HepG2 (cell line): Measurements from ENCODE around the gene RNFT2. TPM values are rescaled to one million over a fixed set of nuclear protein-coding genes. Genes with fewer than 3 reads are reported as not detected.

Experiments
- ATAC-seq: fragments of 200-7000 bp; cut with Tn5 transposase; 3 replicates; pipeline ENCODE4 v1.9.1; 2020; ENCODE audit warnings: mild to moderate bottlenecking, moderate library complexity
- BruUV-seq: library from RNA; stranded (reverse); fragments of 400-500 nt; replicated peaks from 2 replicates; lab custom pipeline; 2021; lab: Mats Ljungman, UMichigan
- CTCF ChIA-PET: fragments of 300-600 bp; formaldehyde crosslinking; extraction: SDS; loops from one replicate; lab custom pipeline; 2021; ENCODE audit warnings: low total read pairs, inconsistent platforms, low intra/inter-chr PET ratio; lab: Yijun Ruan, JAX
- POLR2A ChIA-PET: fragments of 350-600 bp; sonication (Branson Sonifier 250); formaldehyde crosslinking; loops from one replicate; lab custom pipeline; 2020; ENCODE audit warnings: antibody characterized with exemption, inconsistent platforms; lab: Yijun Ruan, JAX
- DNase-seq: peaks from one replicate; pipeline ENCODE4 v3.0.0-alpha.2; 2015; ENCODE audit warnings: low spot score
- FAIRE-seq: peaks from 3 replicates; lab custom pipeline; 2011; peaks lifted over from hg19 to GRCh38; lab: Jason Lieb, UNC
- H2AFZ ChIP-seq: one replicate; pipeline ENCODE4 v1.6.1; 2011; ENCODE audit warnings: low read length, inconsistent platforms
- H3K27ac ChIP-seq: fragments of 300-600 bp; 3 replicates; pipeline ENCODE4 v1.8.0; 2011; ENCODE audit warnings: mixed run types, mild to moderate bottlenecking, mixed read lengths, low read length, inconsistent platforms; ENCODE audit not compliant: insufficient read depth; ENCODE audit errors: extremely low read length
- H3K27me3 ChIP-seq, 2 experiments: fragments of 200-600 bp in 1 of 2; 2 replicates in 1 of 2; 3 replicates in 1 of 2; pipeline versions ENCODE4 v1.6.0 to v1.8.0; 2011; ENCODE audit warnings: low read length in 2 of 2, mild to moderate bottlenecking in 2 of 2, moderate library complexity in 2 of 2, inconsistent platforms in 1 of 2; ENCODE audit not compliant: insufficient read depth in 2 of 2, control insufficient read depth in 1 of 2
- H3K36me3 ChIP-seq, 2 experiments: fragments of 200-600 bp in 1 of 2; replicated peaks in 1 of 2; 2 replicates in 1 of 2; 3 replicates in 1 of 2; pipeline versions ENCODE4 v1.5.1 to v1.8.0; 2011; ENCODE audit warnings: low read length in 2 of 2, inconsistent platforms in 1 of 2; ENCODE audit not compliant: insufficient read depth in 2 of 2, control insufficient read depth in 1 of 2
- H3K4me1 ChIP-seq: 2 replicates; pipeline ENCODE4 v1.5.1; 2012; ENCODE audit warnings: low read length, inconsistent platforms; ENCODE audit not compliant: insufficient read depth
- H3K4me2 ChIP-seq: 2 replicates; pipeline ENCODE4 v1.6.0; 2011; ENCODE audit warnings: low read depth, low read length, inconsistent platforms
- H3K4me3 ChIP-seq, 3 experiments: fragments of 200-600 bp in 1 of 3; sonication (generic), shearing (Covaris generic) in 1 of 3; replicated peaks in 1 of 3; 2 replicates each; pipeline ENCODE4 v1.5.1; 2011 to 2016; ENCODE audit warnings: low read length in 3 of 3, inconsistent platforms in 2 of 3, low read depth in 2 of 3, mild to moderate bottlenecking in 2 of 3, control low read depth in 1 of 3, mixed read lengths in 1 of 3; ENCODE audit not compliant: insufficient read depth in 1 of 3
- H3K79me2 ChIP-seq: one replicate; pipeline ENCODE4 v1.6.1; 2011; ENCODE audit warnings: low read length, inconsistent platforms; ENCODE audit not compliant: insufficient read depth
- H3K9ac ChIP-seq: 2 replicates; pipeline ENCODE4 v1.6.0; 2011; ENCODE audit warnings: mild to moderate bottlenecking, low read depth, low read length, inconsistent platforms; ENCODE audit not compliant: insufficient read depth
- H3K9me3 ChIP-seq: 2 replicates; pipeline ENCODE4 v1.5.1; 2012; ENCODE audit warnings: mild to moderate bottlenecking, low read length
- H4K20me1 ChIP-seq: 2 replicates; pipeline ENCODE4 v1.6.0; 2011; ENCODE audit warnings: inconsistent platforms, mild to moderate bottlenecking, low read length, moderate library complexity; ENCODE audit not compliant: insufficient read depth
- KDM4B ChIP-seq: sonication (generic); formaldehyde crosslinking; IDR thresholded peaks from 2 replicates; pipeline ENCODE4 v1.4.0; 2020; ENCODE audit warnings: missing genetic modification reagents
- MAX ChIP-seq: IDR thresholded peaks from 2 replicates; pipeline ENCODE4 v1.6.1; 2012; ENCODE audit warnings: inconsistent platforms
- SALL2 ChIP-seq: sonication (generic); formaldehyde crosslinking; IDR thresholded peaks from 2 replicates; pipeline ENCODE4 v1.8.1; 2023; ENCODE audit warnings: mild to moderate bottlenecking, missing genetic modification reagents, inconsistent platforms
- TFE3 ChIP-seq: IDR thresholded peaks from 2 replicates; pipeline ENCODE4 v1.6.1; 2016
- THAP11 ChIP-seq: IDR thresholded peaks from 2 replicates; pipeline ENCODE4 v1.6.1; 2016; ENCODE audit warnings: missing biosample characterization, missing genetic modification reagents
- TOE1 ChIP-seq: sonication (generic); formaldehyde crosslinking; IDR thresholded peaks from 2 replicates; pipeline ENCODE4 v1.4.0; 2020; ENCODE audit warnings: mild to moderate bottlenecking, missing genetic modification reagents
- YEATS4 ChIP-seq: sonication (generic); formaldehyde crosslinking; IDR thresholded peaks from 2 replicates; pipeline ENCODE4 v1.4.0; 2020; ENCODE audit warnings: missing genetic modification reagents, borderline replicate concordance
- ZMYM4 ChIP-seq: sonication (generic); formaldehyde crosslinking; IDR thresholded peaks from 2 replicates; pipeline ENCODE4 v1.8.1; 2023; ENCODE audit warnings: mild to moderate bottlenecking, missing genetic modification reagents
- ZNF800 ChIP-seq: sonication (generic); formaldehyde crosslinking; IDR thresholded peaks from 2 replicates; pipeline ENCODE4 v1.4.0; 2020; ENCODE audit warnings: missing genetic modification reagents
- WGBS: methylation state at CpG from one replicate; pipeline ENCODE4 v1.1.6; 2017; ENCODE audit warnings: low lambda C conversion rate; 5-methylcytosine and 5-hydroxymethylcytosine counted together
- in situ Hi-C: cut with HindIII; loops from 2 replicates; pipeline ENCODE4 v1.10.0; 2017; ENCODE audit warnings: low pct_unique_long_range_greater_than_20kb; ENCODE audit not compliant: extremely low pct_ligation_motif_present
- intact Hi-C: fragments of 100-400 bp; cut with micrococcal nuclease; formaldehyde crosslinking; loops from one replicate; pipeline ENCODE4 v1.10.0; 2022; ENCODE audit not compliant: unreplicated experiment
- polyA plus RNA-seq, 8 experiments: library from polyadenylated mRNA; depleted of rRNA in 3 of 8; stranded (reverse) in 7 of 8; unstranded in 1 of 8; fragments of >200 nt; fragmentation: Illumina TruSeq in 4 of 8; extraction: Trizol in 4 of 8; gene quantifications; 2 replicates each; pipeline versions ENCODE4 v1.2.1 to v1.2.3, GENCODE V29; 2011 to 2016; ENCODE audit warnings: low read depth in 4 of 8, missing spikeins in 1 of 8, mixed read lengths in 1 of 8; ENCODE audit not compliant: insufficient read depth in 1 of 8
- total RNA-seq, 5 experiments: library from RNA; depleted of rRNA; stranded (reverse); fragments of >200 nt; fragmentation: Illumina TruSeq; extraction: Trizol; gene quantifications; 2 replicates each; pipeline ENCODE4 v1.2.3, GENCODE V29; 2016; ENCODE audit warnings: low read depth in 1 of 5
- TF ChIP-seq, protein P1 (sequence below): sonication (generic); formaldehyde crosslinking; IDR thresholded peaks from 2 replicates; pipeline ENCODE4 v1.8.1; 2023; ENCODE audit warnings: mild to moderate bottlenecking, moderate library complexity, missing genetic modification reagents
- TF ChIP-seq, protein P2 (sequence below): sonication (generic); formaldehyde crosslinking; IDR thresholded peaks from 2 replicates; pipeline ENCODE4 v1.4.0; 2020; ENCODE audit warnings: missing genetic modification reagents

Gene RNFT2
- total and polyA plus RNA-seq, 2 of the 13 experiments (the other 11 are each of a cell fraction or from before 2014, with no cell fraction given): 3.3 to 8.3 TPM

- ChIA-PET CTCF (interaction anchor here (1.1 kb wide), 1 partner anchor 178 kb away, joined by 5 read pairs; no protein-coding TSS in a partner anchor), POLR2A (no interaction called here)
- ATAC-seq (peak; percentile 93), FAIRE-seq (no peak), DNase-seq (peak; percentile 27)
- BruUV-seq: no TSS peak
- WGBS: 4% methylated on average over 28 of the region's 65 CpGs
- intact Hi-C loops: no loop called here
- H3K79me2 ChIP-seq: no peaks in the 10 kb centered on the region
- no peak overlapping the region for H3K9ac ChIP-seq
- peak overlapping the region; percentile 21 to 64 (median 36); a peak in 5 of 6 replicates for H3K4me3 ChIP-seq
- H3K36me3 ChIP-seq: no peaks in the 10 kb centered on the region
- H3K27me3 ChIP-seq: peaks cover 18 to 79% of the 10 kb centered on the region in 2 experiments
- no peaks in the 10 kb centered on the region for H3K9me3 ChIP-seq
- H3K4me2 ChIP-seq: peak overlapping the region; percentile 84
- no peak overlapping the region for H3K27ac ChIP-seq
- peaks cover 30% of the 10 kb centered on the region for H3K4me1 ChIP-seq
- no peaks in the 10 kb centered on the region for H4K20me1 ChIP-seq
- in situ Hi-C loops: loop anchor here (5.0 kb wide), 1 partner anchor 179 kb away; no protein-coding TSS in a partner anchor
- H2AFZ ChIP-seq: no peak overlapping the region
- TF ChIP-seq, protein P1, sequence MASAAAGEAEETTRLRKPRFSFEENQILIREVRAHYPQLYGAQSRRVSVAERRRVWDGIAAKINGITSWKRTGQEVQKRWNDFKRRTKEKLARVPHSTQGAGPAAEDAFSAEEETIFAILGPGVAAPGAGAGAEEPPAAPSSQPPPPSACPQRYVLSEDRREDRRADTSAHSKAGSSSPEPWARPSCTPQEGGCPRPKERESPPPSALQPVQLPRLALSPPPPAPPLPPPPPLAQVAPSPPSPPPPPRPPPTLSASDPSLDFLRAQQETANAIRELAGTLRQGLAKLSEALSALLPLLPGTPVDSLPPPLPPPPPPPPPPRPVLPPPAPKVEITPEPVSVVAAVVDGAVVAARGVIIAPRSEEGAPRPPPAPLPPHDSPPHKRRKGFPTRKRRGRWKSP (CRISPR knock-in tag): peak; percentile 64
- TF ChIP-seq KDM4B (no peak), TFE3 (no peak), YEATS4 (no peak), MAX (peak; percentile 57), SALL2 (CRISPR knock-in tag) (0 out of 2 replicates have a peak, but pooled peaks have one; percentile 21), ZNF800 (peak; percentile 98), THAP11 (CRISPR knock-in tag) (no peak), TOE1 (no peak), ZMYM4 (CRISPR knock-in tag) (0 out of 2 replicates have a peak, but pooled peaks have one; percentile 25)
- TF ChIP-seq, protein P2, sequence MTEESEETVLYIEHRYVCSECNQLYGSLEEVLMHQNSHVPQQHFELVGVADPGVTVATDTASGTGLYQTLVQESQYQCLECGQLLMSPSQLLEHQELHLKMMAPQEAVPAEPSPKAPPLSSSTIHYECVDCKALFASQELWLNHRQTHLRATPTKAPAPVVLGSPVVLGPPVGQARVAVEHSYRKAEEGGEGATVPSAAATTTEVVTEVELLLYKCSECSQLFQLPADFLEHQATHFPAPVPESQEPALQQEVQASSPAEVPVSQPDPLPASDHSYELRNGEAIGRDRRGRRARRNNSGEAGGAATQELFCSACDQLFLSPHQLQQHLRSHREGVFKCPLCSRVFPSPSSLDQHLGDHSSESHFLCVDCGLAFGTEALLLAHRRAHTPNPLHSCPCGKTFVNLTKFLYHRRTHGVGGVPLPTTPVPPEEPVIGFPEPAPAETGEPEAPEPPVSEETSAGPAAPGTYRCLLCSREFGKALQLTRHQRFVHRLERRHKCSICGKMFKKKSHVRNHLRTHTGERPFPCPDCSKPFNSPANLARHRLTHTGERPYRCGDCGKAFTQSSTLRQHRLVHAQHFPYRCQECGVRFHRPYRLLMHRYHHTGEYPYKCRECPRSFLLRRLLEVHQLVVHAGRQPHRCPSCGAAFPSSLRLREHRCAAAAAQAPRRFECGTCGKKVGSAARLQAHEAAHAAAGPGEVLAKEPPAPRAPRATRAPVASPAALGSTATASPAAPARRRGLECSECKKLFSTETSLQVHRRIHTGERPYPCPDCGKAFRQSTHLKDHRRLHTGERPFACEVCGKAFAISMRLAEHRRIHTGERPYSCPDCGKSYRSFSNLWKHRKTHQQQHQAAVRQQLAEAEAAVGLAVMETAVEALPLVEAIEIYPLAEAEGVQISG (CRISPR knock-in tag): peak; percentile 41; the same call in 1 of the 2 replicates
Observed at GRCh38 chr12:116880817-116881324, 142.8 kb downstream of the RNFT2 start.
